ENCODE measurements around the gene ARHGAP6.
"Not testable (repeated sequence)": the region's sequence is repeated elsewhere in the genome, so short reads cannot be mapped to it uniquely, and the experiment has no call there.

ARHGAP6 gene

DNA sequence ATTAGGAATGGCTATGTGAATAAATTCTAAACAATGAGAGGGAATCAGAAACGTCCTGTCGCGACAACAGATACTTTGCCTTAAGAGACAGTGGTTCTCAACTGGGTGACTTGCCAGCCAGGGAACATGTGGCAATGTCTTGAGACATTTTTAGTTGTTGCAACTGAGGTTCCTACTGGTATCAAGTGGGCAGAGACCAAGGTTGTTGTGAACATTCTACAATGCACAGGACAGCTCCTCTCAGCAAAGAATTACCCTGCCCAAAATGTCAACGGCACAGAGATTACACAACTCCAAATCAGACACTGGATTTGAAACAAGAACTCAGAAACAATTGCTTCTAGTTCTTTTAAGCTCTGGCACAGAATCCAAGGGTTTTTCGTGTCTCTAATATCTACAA lies 128.6 kb downstream of the ARHGAP6 start:
- FAIRE-seq (peak; percentile 42), DNase-seq (ENCODE audit: insufficient read length) (no peak)
- no peak for TF ChIP-seq TAF1 (IDR thresholded peaks at IDR 0.05; ENCODE audit: borderline replicate concordance, low read depth, low read length)
- no peak for TF ChIP-seq POLR2A (IDR thresholded peaks at IDR 0.05; ENCODE audit: low read depth, low read length)
- no peak for TF ChIP-seq POLR2AphosphoS5 (IDR thresholded peaks at IDR 0.05; ENCODE audit: low read depth, low read length)

DNA sequence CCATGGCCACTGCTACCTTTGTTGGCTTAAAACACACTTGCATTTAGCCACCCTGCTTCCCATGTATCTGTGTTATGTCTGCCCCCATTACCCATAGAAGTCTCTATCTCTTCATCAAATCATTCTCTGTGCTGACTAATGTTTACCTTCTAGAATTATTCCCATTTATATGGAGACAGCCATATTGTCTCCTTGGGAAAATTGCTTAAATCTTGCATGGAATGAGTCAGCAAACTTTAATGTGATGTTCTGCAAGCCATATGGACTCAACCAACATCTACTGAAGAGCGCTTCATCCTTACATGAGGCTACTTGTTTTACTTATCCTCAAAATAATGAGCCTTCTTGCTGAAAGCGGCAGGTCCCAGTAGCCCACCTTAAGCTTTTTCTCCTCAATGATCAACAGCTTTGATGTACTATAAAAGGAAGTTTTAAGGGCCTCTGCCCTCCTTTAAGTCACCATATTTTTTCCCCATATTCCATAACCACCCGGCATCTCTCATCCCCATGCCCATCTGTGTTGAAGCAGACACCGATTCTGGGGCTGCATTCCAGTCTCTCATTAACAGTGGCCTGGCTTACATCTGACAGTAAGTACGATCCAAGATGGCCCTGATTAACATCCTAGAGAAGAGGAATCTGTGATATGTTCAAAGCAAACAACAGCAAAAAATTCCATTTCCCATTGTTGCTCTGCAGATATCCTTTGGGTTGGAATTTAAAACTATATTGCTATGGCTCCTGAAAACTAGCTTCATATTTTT lies 130.4 kb downstream of the ARHGAP6 start:
- FAIRE-seq (peak; percentile 80), DNase-seq (ENCODE audit: insufficient read length) (no peak)
- TF ChIP-seq POLR2AphosphoS5 (IDR thresholded peaks at IDR 0.05; ENCODE audit: low read depth, low read length): no peak
- TF ChIP-seq POLR2A (IDR thresholded peaks at IDR 0.05; ENCODE audit: low read depth, low read length): no peak
- TF ChIP-seq TAF1 (IDR thresholded peaks at IDR 0.05; ENCODE audit: borderline replicate concordance, low read depth, low read length): no peak

- no peak for TF ChIP-seq POLR2A (IDR thresholded peaks at IDR 0.05; ENCODE audit: low read depth, low read length)
- no peak for DNase-seq (ENCODE audit: insufficient read length)
- FAIRE-seq: peak; percentile 90
Observed at GRCh38 chrX:11533199-11533651, 132.5 kb downstream of the ARHGAP6 start.

DNA sequence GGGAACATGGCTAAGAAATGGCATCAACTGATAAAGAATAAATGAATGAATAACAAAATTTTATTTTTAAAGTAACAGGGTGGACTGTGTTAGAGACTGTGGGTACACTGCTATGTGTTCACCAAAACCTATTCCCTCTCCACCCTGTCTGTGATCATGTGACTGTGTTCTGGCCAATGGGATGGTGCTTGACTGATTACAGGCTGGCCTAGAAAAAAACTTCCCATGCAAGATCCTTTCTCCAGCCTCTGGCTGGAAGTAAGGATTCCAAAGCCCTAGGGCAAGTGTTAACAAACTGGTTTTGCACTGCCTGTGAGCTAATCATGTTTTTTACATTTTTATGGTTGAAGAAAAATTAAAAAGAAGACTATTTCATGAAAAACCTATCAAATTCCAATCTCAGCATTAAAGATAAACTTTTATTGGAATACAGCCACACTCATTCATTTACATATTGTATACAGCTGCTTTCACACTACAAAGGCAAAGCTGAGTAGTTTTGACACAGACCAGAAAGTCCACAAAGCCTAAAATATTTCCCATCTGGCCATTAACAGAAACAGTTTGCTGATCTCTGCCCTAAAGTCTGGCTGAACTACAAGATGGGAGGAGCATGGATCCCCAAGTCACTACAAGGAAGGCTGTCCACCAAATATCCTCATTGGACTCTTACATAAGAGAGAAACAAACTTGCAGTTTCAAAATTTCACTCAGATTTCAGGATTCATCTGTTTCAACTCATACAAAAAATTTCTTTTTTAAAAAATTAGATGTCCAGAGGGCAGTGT lies 133.2 kb downstream of the ARHGAP6 start:
- no peak for TF ChIP-seq POLR2AphosphoS5 (IDR thresholded peaks at IDR 0.05; ENCODE audit: low read depth, low read length)
- TF ChIP-seq POLR2A (IDR thresholded peaks at IDR 0.05; ENCODE audit: low read depth, low read length): no peak
- TF ChIP-seq TAF1 (IDR thresholded peaks at IDR 0.05; ENCODE audit: borderline replicate concordance, low read depth, low read length): no peak
- no peak for FAIRE-seq
- no peak for DNase-seq (ENCODE audit: insufficient read length)

- FAIRE-seq (no peak), DNase-seq (ENCODE audit: insufficient read length) (no peak)
- no peak for TF ChIP-seq POLR2AphosphoS5 (IDR thresholded peaks at IDR 0.05; ENCODE audit: low read depth, low read length)
- no peak for TF ChIP-seq POLR2A (IDR thresholded peaks at IDR 0.05; ENCODE audit: low read depth, low read length)
- TF ChIP-seq TAF1 (IDR thresholded peaks at IDR 0.05; ENCODE audit: borderline replicate concordance, low read depth, low read length): no peak
Observed at GRCh38 chrX:11531226-11531625, 134.5 kb downstream of the ARHGAP6 start.

DNA sequence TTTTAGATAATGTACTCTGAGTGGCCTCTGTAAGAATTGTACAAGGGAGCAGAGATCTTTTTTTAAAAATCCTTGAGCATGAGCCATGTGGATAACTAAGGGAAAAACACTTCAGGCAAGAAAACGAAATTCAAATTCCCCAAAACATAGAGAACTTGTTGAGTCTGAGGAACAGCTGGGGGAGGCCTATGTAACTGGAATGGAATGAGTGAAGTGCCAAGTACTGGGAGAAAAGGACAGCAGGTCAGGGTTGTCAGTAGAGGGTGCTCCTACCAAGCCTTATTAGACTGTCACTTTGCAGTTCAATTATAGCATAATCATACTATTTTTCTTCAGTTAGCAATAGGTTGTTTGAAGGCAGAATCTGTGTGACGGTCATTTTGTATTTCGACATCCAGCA lies 135.1 kb downstream of the ARHGAP6 start:
- no peak for TF ChIP-seq TAF1 (IDR thresholded peaks at IDR 0.05; ENCODE audit: borderline replicate concordance, low read depth, low read length)
- no peak for TF ChIP-seq POLR2A (IDR thresholded peaks at IDR 0.05; ENCODE audit: low read depth, low read length)
- no peak for TF ChIP-seq POLR2AphosphoS5 (IDR thresholded peaks at IDR 0.05; ENCODE audit: low read depth, low read length)
- no peak for DNase-seq (ENCODE audit: insufficient read length)
- no peak for FAIRE-seq

DNA sequence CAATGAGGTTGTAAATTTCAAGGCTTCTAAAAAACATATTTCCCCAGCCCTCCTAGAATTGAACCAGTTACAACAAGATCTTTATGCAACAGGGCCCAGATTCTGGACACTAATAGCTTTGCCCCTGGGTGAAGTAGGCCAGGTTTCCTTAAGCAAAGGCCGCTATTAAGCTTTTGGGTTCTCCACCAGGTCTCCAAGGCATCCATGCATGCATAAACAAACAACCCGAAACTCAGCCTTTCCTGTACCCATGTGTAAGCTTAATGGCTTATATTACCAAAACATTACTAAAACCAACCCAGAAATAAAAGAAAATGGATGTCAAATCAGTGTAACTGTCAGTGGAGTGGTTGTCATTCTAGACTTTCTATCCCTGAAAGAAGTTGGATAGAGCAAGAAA lies 137.1 kb downstream of the ARHGAP6 start:
- no peak for TF ChIP-seq POLR2AphosphoS5 (IDR thresholded peaks at IDR 0.05; ENCODE audit: low read depth, low read length)
- no peak for TF ChIP-seq POLR2A (IDR thresholded peaks at IDR 0.05; ENCODE audit: low read depth, low read length)
- TF ChIP-seq TAF1 (IDR thresholded peaks at IDR 0.05; ENCODE audit: borderline replicate concordance, low read depth, low read length): no peak
- FAIRE-seq: peak; percentile 44
- no peak for DNase-seq (ENCODE audit: insufficient read length)

- FAIRE-seq (no peak), DNase-seq (ENCODE audit: insufficient read length) (no peak)
- TF ChIP-seq TAF1 (IDR thresholded peaks at IDR 0.05; ENCODE audit: borderline replicate concordance, low read depth, low read length) (no peak), POLR2A (IDR thresholded peaks at IDR 0.05; ENCODE audit: low read depth, low read length) (no peak), POLR2AphosphoS5 (IDR thresholded peaks at IDR 0.05; ENCODE audit: low read depth, low read length) (no peak)
Observed at GRCh38 chrX:11525685-11526084, 140.0 kb downstream of the ARHGAP6 start.

GRCh38 chrX:11519234-11519633 lies 146.5 kb downstream of the ARHGAP6 start:
- FAIRE-seq: not testable (repeated sequence)

DNA sequence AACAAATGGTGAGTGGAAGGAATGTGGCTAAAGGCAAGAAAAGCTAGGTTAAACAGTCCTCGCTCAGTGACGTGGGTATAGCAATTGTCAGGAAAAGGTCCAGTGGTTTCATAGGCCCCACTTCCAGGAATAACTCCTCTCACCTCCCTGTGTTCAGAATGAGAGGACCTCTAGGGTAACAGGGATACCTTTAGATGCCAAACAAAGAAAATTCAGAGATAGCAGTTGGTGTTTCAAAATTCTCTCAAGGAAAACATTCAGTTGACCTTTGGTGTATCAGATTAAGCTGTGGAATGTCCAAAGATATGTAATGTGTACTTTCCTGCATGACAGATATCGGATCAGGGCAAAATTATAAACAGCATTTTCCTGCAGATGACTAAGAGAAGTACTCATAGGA lies 155.9 kb downstream of the ARHGAP6 start:
- FAIRE-seq (no peak), DNase-seq (ENCODE audit: insufficient read length) (no peak)

More at GRCh38 chrX:11519234-11519633, 146.5 kb downstream of the ARHGAP6 start:
- DNase-seq (ENCODE audit: insufficient read length): not testable (repeated sequence)

GRCh38 chrX:11504234-11504633 lies 161.5 kb downstream of the ARHGAP6 start:
- TF ChIP-seq TAF1 (IDR thresholded peaks at IDR 0.05; ENCODE audit: borderline replicate concordance, low read depth, low read length) (no peak), POLR2AphosphoS5 (IDR thresholded peaks at IDR 0.05; ENCODE audit: low read depth, low read length) (no peak), POLR2A (IDR thresholded peaks at IDR 0.05; ENCODE audit: low read depth, low read length) (no peak)
- no peak for DNase-seq (ENCODE audit: insufficient read length)
- peak; percentile 9 for FAIRE-seq

More for the DNA sequence above, 155.9 kb downstream of the ARHGAP6 start:
- TF ChIP-seq POLR2A (IDR thresholded peaks at IDR 0.05; ENCODE audit: low read depth, low read length) (no peak), TAF1 (IDR thresholded peaks at IDR 0.05; ENCODE audit: borderline replicate concordance, low read depth, low read length) (no peak), POLR2AphosphoS5 (IDR thresholded peaks at IDR 0.05; ENCODE audit: low read depth, low read length) (no peak)

Measured in GM12892 (cell line).